Upper lobe of left lung (tissue), 4 donors: ENCODE data around the gene CDK2.

Source experiments
- CTCF ChIP-seq, 6 experiments: fragments of 450-650 bp in 4 of 6; fragments of 200-600 bp in 2 of 6; sonication (generic) in 2 of 6; IDR thresholded peaks; one replicate each; pipeline ENCODE4 v1.5.1; 2016 to 2019; ENCODE audit warnings: antibody characterized with exemption in 6 of 6
- EP300 ChIP-seq, 4 donors: sonication (generic); formaldehyde crosslinking; IDR thresholded peaks; one replicate each; pipeline ENCODE4 v1.5.1; 2017; ENCODE audit warnings: antibody characterized with exemption in 4 of 4, control low read depth in 2 of 4
- POLR2A ChIP-seq, 4 donors: fragments of 450-650 bp; IDR thresholded peaks; one replicate each; pipeline ENCODE4 v1.5.1; 2016 to 2017; ENCODE audit warnings: antibody characterized with exemption in 4 of 4, mild to moderate bottlenecking in 2 of 4
- POLR2AphosphoS5 ChIP-seq, 2 donors: sonication (generic); formaldehyde crosslinking; IDR thresholded peaks; one replicate each; pipeline ENCODE4 v1.5.1; 2017; ENCODE audit warnings: antibody characterized with exemption in 2 of 2

GRCh38 chr12:55963760-55964159 is 2.9 kb upstream of the CDK2 start:
- TF ChIP-seq CTCF (IDR thresholded peaks at IDR 0.05), result no peak
- no peak for TF ChIP-seq EP300 (IDR thresholded peaks at IDR 0.05)
- TF ChIP-seq POLR2AphosphoS5 (IDR thresholded peaks at IDR 0.05), result no peak
- TF ChIP-seq POLR2A (IDR thresholded peaks at IDR 0.05), result no peak
